Activated effector memory CD4-positive, alpha-beta T cell treated with anti-CD3 and anti-CD28 coated beads, Interleukin-2, amount 50 U/mL, for 16 hours (primary cell): Measurements from ENCODE around the gene PXDN.
"Not testable (repeated sequence)": the region's sequence is repeated elsewhere in the genome, so short reads cannot be mapped to it uniquely, and the experiment has no call there.

Experiments
- DNase-seq: peaks from one replicate; pipeline ENCODE4 v3.0.0-alpha.2; 2020

The PXDN gene, protein sequence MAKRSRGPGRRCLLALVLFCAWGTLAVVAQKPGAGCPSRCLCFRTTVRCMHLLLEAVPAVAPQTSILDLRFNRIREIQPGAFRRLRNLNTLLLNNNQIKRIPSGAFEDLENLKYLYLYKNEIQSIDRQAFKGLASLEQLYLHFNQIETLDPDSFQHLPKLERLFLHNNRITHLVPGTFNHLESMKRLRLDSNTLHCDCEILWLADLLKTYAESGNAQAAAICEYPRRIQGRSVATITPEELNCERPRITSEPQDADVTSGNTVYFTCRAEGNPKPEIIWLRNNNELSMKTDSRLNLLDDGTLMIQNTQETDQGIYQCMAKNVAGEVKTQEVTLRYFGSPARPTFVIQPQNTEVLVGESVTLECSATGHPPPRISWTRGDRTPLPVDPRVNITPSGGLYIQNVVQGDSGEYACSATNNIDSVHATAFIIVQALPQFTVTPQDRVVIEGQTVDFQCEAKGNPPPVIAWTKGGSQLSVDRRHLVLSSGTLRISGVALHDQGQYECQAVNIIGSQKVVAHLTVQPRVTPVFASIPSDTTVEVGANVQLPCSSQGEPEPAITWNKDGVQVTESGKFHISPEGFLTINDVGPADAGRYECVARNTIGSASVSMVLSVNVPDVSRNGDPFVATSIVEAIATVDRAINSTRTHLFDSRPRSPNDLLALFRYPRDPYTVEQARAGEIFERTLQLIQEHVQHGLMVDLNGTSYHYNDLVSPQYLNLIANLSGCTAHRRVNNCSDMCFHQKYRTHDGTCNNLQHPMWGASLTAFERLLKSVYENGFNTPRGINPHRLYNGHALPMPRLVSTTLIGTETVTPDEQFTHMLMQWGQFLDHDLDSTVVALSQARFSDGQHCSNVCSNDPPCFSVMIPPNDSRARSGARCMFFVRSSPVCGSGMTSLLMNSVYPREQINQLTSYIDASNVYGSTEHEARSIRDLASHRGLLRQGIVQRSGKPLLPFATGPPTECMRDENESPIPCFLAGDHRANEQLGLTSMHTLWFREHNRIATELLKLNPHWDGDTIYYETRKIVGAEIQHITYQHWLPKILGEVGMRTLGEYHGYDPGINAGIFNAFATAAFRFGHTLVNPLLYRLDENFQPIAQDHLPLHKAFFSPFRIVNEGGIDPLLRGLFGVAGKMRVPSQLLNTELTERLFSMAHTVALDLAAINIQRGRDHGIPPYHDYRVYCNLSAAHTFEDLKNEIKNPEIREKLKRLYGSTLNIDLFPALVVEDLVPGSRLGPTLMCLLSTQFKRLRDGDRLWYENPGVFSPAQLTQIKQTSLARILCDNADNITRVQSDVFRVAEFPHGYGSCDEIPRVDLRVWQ (N-terminal part only)

DNA sequence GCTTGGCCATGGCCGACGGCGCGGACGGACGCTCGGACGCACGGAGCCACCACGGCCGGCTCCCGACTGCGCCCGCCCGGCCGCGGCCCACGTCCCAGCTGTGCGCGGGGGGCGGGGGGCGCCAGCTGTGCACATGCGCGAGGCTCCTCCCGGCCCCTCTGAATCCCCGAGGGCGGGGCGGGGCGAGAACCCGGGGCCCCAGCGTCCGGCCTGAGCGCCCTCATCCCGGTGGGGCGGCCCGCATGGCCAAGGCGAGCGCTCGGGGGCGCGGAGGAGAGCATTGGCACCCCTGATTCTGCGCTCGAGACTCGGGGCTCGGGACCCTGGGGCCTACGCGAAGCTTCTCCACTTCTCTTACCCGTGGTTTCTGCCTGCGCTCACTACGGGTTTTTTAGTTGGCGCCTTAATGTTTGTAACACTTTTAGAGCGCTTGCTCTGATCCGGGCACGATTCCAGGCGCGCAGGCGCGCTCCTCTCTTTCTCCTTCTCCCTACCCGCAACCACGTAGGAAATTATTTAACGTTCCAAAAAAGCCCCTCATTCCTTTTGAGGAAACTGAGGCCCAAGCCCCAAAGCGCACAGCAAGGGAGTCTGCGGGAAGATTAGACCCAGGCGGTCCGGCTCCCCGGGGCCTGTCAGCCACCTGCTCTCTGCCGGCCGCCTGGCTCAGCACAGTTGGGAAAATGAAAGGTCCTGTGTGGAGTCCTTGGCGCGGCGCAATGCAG lies at the start of gene PXDN:
TSS of gene PXDN (minus strand) at position 70 of the 725 bp plus-strand sequence. CDS start at position 10, 60 bp downstream.
- DNase-seq, result no peak

DNA sequence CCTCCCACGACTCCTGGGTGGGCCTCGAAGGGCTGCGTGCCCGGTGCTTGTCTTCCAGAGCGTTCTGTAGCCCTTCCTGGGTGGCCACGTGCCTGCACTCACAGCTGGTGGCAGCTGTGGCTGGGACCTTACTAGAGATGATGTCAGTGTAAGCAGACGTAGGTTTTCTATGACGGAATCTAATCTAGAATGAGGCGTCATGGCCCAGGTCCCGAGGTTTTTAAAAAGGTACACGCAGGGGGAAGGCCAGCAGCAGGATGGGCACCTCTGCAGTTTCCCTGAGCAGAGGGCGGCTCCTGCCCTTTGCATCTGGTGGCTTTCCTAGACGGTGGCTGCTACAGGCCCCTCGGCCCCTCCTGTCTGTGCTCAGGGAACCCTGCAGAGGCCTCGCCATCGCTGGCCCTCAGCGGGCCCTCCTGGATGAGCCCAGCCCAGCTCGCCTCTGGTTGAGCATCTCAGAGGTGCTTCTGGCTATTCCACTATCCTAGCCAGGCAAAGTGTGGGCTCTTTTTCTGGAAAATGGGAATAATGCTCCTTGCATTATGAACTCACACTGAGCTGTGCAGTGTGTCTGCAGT lies 49.6 kb upstream of the PXDN start:
- DNase-seq, result no peak

DNA sequence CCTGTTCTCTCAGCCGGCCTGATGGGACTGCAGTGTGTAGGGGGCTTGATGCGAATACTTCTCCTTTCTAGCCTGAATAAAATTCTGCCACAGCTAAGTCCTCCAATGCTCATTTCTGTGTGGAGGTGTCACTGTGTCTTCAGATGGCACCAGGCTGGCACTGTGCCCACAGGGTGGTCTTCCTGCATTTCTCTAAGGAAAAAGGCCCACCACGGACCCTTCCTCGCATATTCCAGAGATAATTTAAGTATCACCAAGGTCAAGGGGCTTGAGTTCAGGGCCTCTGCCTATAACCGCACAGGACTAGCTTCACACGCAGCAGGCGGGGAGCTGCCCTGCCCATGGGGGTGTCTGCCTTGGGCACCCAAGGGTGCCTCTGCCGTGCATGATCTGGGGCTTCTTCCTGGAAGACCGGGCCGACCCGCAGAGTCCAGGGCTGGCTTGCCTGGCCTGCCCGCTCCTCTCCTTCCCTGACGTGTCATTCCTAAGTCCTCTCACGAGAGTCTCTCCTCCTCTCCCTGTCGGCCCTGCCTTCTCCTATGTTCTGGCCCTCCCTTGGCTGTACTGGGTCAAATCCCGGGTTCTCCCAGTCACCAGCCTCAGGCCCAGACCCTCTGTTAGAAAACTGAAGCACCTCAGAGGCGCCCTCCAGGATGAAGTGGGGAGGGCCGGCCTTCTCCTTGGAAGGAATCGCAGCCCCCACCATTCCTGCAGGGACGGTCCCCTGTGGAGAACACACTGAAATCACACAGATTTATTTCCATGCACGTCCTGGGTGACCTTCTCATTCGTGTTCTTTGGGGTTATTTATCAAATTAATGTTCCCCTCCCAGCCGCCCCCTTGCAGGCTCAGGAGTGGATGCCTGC lies 48.9 kb upstream of the PXDN start:
- DNase-seq, result no peak

DNA sequence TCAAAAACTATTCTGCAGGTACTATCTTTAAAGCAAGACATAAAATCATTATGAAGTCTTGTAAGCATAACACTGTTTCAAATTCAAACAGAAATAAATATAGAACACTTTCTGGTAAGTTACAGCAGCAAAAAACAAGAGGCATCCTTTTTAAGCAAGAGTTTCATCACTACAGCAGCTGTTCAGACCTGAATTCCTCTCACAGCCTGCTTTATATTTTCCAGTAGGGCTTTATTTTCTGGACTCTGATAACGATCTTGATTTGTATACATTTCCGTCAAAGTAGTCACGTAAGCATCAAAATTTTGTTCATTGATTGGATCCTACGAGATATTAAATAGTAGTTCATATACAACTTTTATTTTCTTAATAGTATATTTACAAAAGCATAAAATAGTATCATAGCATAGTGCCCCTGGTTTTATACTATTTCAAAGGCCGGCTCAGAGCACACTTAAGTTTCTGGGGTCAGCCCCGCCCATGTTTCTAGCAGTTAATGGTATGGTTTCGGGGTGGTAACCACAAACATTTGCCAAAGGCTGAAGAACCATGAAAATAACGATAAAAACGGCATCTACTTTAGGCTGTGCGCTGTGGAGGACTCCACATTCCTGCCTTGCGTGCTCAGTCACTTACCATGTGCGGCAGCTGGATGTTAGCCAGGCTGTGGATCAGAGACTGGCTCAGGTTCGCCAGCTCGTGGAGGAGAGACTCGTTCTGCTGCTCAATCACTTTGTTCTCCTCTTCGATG lies 47.5 kb upstream of the PXDN start:
- DNase-seq, result no peak

DNA sequence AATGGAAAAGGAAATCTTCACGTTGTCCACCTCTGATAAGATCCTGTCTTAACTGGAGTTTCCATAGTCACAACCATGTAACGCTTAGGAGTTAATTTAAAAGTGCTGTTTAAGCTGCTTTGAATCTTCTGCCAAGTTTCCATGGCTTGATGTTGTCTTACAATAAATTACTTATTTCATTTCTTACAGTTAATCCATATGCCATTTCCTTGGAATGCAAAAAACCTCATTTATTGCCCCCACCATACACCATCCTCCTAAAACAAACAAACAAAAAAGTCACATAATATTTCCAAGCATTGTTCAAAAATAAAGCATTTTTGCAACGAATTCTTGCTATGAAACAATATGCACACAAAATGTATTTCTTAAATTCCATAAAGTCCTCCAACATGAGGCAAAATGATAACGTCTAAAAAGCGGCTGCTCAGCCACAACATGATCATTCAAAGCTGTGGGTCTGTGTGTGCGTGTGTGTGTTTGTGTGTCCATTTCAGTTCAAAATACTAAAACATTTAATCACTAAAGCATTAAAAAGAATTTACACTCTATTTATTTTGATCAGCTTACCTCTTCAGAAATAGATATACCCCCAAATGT lies 46.8 kb upstream of the PXDN start:
- no peak for DNase-seq

DNA sequence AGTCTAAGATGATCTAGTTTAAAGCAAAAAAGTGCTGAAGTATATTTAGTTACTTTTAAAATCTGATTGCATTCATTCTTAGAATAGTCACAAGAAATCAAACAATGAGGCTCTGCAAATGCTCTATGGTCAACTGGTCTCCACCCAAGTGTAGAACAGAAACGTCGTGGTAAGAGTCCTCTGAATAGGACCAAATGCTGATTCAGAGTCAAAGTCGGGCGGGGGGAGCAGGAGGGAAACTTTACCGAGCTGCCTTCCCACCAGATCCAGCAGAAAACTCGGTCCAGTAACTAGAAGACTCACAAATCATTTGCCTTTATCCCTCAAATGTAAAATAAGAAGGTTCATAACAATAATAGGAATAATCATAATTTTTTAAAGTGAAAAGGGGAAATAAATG lies 46.2 kb upstream of the PXDN start:
- no peak for DNase-seq

DNA sequence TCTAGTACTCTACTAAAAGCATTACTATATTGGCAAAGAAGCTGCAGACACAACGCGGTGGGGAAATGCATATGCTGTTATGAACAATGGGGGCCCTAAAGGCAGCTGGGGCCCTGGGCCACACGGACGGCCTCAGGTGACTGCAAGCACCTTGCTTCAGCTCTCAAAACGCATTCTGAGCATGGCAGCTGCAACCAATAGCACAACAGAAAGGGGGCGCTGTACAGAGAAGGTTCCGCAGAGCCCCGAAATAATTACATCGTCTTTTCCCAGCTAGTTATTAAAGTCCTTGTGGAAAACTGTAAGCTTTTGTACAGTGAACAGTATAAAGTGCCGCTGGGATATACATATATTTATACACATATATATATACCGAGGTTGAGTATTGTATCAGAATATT lies 45.3 kb upstream of the PXDN start:
- DNase-seq, result peak; percentile 30

DNA sequence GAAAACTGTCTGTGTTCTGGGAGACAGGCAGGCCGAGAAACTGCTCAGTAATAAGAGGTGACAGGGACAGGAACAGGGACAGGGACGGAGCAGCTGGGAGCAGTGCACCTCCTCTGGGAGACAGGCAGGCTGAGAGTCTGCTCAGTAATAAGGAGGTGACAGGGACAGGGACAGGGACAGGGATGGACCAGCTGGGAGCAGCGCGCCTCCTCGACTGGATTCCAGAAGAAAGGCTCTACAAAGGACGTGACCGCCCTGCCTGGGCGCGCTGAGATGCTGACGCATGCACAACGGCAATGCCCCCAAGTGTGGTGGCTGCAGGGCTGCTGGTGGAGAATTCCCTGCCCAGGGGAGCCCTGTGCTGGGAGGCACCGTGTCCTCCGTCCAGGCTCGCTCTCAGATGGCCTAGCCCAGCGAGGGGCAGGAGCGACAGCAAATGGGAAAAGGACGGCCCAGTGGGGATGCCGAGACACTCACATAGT lies 44.2 kb upstream of the PXDN start:
- DNase-seq, result peak; percentile 39

DNA sequence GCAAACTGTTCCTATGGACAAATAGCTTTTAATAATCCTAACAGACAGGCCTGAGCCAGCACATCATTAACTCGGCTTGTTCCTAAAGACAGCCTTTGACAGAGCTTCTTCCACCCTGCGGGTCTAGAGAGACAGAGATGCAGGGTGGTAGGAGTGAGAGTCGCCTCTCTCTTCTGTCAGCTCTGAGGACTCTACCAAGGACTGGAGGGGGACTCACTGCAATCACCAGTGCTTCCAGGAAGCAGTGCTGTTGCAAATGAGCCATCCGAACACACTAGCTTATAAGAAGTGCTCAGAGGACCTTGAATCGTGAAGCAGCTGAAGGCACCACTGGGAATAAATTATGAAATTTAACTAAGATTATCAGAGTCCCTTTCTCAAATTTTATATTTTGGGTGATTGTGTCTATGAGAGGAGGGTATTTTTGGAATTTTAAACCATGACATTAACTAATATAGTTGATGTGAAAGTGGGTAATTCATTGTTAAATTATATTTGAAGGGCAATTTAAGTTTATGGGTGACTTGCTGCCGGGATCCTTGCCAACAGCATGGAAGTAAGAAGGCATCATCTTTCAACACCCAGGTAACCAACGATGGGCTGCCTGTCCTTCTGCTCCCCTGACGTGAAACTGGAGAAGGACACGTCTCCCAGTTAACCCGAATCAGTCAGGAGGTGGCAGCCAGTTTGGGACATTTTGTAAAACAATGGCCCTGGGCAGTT lies 43.6 kb upstream of the PXDN start:
- no peak for DNase-seq

DNA sequence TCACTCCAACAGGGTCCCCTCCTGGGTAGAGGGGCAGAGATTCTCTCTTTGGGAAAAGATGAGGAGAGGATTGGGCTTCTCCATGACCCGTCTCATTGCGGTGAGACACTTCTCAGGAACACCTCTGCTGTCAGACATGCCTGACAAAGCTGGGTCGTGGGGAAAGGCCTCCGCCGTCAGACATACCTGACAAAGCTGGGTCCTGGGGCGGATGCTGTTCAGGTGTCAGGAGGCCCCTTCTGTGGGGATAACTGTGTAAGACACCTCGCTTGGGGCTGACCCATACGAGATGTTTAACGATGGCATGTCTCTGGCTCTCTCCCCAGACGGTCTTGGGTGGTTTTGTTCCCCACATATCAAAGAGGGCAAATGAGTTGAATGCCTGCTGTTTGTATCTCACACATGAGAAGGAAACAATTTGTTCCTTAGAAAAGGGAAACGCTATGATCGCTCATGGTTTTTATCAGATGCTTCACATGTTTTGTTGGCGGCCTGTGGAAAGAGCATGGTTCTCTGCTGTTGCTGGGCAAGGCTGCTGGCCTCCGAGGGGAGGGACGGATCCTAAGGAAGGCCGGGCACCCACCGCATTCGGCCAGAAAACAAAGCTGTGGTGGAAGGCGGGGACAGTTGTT lies 40.8 kb upstream of the PXDN start:
- no peak for DNase-seq

DNA sequence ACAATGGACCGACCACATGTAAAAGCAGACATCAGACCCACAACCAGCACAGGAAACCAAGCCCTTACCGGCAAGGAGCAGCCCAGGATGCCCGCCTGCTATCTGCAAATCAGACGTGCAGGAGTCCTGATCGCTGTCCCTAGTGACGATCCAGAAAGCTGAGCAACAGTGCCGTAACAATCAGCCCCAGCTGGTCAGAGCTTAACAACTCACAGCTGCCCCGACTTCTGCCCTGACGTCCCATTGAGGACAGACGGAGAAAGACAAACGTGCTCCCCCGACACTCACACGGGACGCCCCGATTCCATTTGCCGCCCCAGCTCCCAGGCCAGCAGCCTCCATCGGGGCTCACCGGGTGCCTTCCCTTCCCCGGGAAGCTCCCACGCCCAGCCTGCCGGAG lies 39.8 kb upstream of the PXDN start:
- peak; percentile 56 for DNase-seq

DNA sequence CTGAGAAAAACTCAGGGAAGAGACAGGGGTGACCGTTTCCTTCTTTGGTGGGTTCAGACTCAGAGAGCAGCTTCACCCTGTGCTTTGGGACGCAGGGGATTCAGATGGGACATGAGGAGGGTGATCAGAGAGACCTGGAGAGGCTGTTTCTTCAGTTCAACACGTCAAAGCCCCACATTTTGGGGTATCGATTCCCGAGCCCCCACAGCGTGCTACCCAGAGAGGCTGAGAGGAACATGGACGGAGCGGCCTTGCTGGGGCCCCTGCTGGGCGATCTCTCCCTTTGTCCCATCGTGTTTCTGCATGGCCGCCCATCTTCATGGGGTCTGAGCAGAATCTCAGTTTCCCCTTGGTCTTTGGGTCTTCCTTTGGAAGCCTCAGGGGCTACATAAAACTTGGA lies 38.2 kb upstream of the PXDN start:
- DNase-seq, result peak; percentile 34

DNA sequence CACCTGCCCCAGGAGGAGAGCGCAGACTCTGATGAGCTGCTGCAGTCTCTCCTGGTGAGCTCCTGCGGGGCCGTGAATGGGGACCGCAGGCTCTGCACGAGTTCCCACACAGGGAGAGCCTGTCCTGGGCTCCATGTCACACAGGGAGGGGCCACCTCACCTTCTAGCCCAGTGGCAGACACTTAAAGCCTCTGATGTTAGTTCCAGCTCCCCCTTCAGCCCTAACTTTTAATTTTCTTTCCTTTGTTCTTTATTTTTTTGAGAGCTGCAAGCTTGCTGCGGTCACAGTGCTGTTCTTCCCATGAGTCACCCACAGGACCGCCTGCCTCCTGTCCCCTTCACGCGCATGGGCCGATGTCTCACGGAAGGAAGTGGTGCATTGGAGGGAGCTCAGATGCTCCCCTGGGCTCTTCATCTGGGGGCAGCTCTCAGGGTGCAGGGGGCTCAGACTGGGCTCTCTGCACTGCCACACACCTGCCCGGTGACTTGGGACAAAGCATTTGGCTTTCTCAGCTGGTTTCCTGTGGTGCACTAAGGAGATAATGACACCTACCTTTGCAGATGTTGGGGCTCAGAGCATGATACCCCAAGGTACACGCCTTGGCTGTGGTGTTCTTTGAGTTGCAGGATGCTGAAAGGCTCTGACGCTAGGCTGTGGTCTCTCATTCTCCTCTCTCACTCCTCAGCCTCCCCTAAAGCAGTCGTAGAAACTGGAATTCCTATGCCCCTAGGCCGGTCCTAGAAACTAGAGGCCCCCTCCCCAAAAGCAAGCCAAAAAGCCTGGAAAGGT lies 37.2 kb upstream of the PXDN start:
- peak; percentile 69 for DNase-seq

DNA sequence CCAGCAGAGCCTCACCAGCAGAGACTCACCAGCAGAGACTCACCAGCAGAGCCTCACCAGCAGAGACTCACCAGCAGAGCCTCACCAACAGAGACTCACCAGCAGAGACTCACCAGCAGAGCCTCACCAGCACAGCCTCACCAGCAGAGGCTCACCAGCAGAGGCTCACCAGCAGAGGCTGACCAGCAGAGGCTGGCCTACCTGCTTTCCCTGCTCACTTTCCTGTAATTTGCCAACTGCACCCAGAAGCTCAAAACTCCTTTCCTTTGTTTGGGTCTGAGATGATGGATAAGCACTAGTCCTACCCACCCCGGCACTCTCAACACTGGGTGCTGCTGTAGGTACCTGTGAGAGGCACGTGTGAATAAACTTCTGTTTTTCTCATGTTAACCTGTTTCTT lies 36.4 kb upstream of the PXDN start:
- peak; percentile 46 for DNase-seq

DNA sequence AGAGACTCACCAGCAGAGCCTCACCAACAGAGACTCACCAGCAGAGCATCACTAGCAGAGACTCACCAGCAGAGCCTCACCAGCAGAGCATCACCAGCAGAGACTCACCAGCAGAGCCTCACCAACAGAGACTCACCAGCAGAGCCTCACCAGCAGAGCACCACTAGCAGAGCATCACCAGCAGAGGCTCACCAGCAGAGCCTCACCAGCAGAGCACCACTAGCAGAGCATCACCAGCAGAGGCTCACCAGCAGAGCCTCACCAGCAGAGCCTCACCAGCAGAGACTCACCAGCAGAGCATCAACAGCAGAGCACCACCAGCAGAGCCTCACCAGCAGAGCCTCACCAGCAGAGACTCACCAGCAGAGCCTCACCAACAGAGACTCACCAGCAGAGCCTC lies 35.7 kb upstream of the PXDN start:
- not testable (repeated sequence) for DNase-seq

DNA sequence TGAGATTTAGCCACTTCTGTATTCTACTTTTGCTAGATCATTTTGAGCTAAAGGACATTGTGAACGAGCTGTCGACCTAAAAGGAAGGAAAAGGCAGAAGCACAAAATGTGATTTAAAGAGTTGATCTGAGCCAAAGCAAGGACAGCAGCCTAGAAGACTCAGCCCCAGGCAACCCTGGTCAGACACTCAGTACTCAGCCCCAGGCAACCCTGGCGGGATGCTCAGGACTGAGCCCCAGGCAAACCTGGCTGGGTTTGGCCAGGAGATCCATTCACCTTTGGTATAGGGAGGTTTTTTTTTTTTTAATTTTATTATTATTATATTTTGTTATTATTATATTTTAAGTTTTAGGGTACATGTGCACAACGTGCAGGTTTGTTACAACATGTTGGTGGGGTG lies 34.3 kb upstream of the PXDN start:
- no peak for DNase-seq

DNA sequence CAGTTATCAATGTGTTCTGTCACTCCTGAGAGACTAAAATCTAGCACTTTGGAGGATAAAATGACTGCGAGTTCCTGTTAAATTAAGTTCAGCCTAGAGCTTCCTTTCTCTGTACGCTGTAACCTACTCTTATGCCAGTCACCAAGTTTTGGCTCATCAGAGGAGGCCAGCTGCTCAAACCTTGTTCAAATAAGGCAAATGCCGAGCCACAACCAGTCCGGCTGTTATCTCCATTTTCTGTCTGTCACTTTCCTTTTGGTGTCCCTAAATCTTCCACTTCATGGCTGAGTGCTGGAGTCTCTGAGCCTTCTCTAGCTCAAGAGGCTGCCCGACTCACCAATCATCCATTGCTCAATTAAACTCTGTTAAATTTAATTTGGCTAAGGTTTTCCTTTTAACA lies 33.5 kb upstream of the PXDN start:
- DNase-seq, result peak; percentile 13

DNA sequence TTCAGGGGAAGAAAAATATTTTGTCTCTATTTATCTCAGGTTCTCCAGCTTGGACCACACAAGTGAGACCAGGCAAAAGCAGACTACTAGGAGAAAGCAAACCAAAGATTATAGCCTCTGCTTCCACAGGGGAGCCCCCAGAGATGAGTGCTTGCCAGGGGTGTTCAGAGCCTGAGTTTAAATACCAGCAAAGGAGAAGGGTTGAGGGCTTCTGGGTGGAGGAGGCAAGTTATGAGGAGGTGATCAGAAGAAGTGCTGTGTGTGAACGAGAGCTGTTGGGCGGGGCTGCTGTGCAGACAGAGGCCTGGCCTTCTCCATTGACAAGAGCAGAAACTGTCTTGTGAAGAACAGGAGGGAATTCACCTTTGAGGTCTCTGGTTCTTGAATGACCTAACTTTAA lies 32.8 kb upstream of the PXDN start:
- no peak for DNase-seq
